OCI-LY7 (cell line): ENCODE measurements around the gene OXSR1.
"Not testable (repeated sequence)": the region's sequence is repeated elsewhere in the genome, so short reads cannot be mapped to it uniquely, and the experiment has no call there.

Experiments
- CTCF ChIP-seq: fragments of 200-600 bp; sonication (generic); conservative IDR thresholded peaks from 2 replicates; pipeline ENCODE4 v1.5.1; 2014; ENCODE audit warnings: mild to moderate bottlenecking, antibody characterized with exemption, low read length, moderate library complexity, mixed read lengths
- EZH2phosphoT487 ChIP-seq: fragments of 200-600 bp; sonication (generic); IDR thresholded peaks from 2 replicates; pipeline ENCODE4 v1.6.1; 2018; ENCODE audit warnings: low read depth, borderline replicate concordance, mild to moderate bottlenecking, mixed run types, antibody characterized with exemption, low read length, moderate library complexity, mixed read lengths

GRCh38 chr3:38135621-38136277 lies 29.6 kb upstream of the OXSR1 start:
- not testable (repeated sequence) for TF ChIP-seq CTCF, EZH2phosphoT487
